Measurements from ENCODE around the gene CALHM1.
A peak's percentile ranks its signal among the peaks of the same experiment; 100 is the strongest.
"Not testable (repeated sequence)": the region's sequence is repeated elsewhere in the genome, so short reads cannot be mapped to it uniquely, and the experiment has no call there.

DNA sequence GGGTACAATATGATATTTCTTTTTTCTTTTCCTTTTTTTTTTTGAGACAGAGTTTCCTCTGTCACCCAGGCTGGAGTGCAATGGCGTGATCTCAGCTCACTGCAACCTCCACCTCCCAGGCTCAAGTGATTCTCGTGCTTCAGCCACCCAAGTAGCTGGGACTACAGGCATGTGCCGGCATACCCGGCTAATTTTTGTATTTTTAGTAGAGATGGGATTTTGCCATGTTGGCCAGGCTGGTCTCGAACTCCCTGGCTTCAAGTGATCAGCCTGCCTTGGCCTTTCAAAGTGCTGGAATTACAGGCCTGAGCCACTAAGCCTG, 41.6 kb downstream of the CALHM1 start:
- TF ChIP-seq, protein P1, sequence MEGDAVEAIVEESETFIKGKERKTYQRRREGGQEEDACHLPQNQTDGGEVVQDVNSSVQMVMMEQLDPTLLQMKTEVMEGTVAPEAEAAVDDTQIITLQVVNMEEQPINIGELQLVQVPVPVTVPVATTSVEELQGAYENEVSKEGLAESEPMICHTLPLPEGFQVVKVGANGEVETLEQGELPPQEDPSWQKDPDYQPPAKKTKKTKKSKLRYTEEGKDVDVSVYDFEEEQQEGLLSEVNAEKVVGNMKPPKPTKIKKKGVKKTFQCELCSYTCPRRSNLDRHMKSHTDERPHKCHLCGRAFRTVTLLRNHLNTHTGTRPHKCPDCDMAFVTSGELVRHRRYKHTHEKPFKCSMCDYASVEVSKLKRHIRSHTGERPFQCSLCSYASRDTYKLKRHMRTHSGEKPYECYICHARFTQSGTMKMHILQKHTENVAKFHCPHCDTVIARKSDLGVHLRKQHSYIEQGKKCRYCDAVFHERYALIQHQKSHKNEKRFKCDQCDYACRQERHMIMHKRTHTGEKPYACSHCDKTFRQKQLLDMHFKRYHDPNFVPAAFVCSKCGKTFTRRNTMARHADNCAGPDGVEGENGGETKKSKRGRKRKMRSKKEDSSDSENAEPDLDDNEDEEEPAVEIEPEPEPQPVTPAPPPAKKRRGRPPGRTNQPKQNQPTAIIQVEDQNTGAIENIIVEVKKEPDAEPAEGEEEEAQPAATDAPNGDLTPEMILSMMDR (IDR thresholded peaks at IDR 0.05), result peak in 1 of 5 experiments; percentile 5
- TF ChIP-seq EP300 (IDR thresholded peaks at IDR 0.05), result not testable (repeated sequence)
